ENCODE results near the gene STYX. TPM values are rescaled to one million over a fixed set of nuclear protein-coding genes. Genes with fewer than 3 reads are reported as not detected.

STYX gene
- 11.8 TPM for total RNA-seq
- long read RNA-seq, full-length matches to known transcripts = 27 of 33 reads
- long read RNA-seq, partial matches to known transcripts = 1 of 33 reads
- long read RNA-seq, other reads (novel, unspliced or antisense) = 5 of 33 reads

- ATAC-seq (ENCODE audit: poor library complexity) (peak; percentile 100), DNase-seq (peak; percentile 100)
- intact Hi-C loops (cut with DNase I) = no loop called here
Observed at GRCh38 chr14:52729925-52730708, at the start of gene STYX. STYX (plus strand) TSS chr14:52730166; CDS start chr14:52730475, 309 bp downstream.

GRCh38 chr14:52683985-52684520 is 45.9 kb upstream of the STYX start:
- intact Hi-C loops (cut with DNase I) = no loop called here
- ATAC-seq (ENCODE audit: poor library complexity) = no peak

GRCh38 chr14:52686176-52686575 is 43.8 kb upstream of the STYX start:
- ATAC-seq (ENCODE audit: poor library complexity) = no peak
- DNase-seq = no peak
- intact Hi-C loops (cut with DNase I) = no loop called here

More at GRCh38 chr14:52683985-52684520, 45.9 kb upstream of the STYX start:
- DNase-seq = no peak

GRCh38 chr14:52690983-52691760 is 38.8 kb upstream of the STYX start:
- ATAC-seq (ENCODE audit: poor library complexity) = no peak
- intact Hi-C loops (cut with DNase I) = no loop called here
- DNase-seq = no peak

- intact Hi-C loops (cut with DNase I) = no loop called here
- ATAC-seq (ENCODE audit: poor library complexity) = no peak
- DNase-seq = no peak
Observed at GRCh38 chr14:52692248-52692962, 37.6 kb upstream of the STYX start.

- intact Hi-C loops (cut with DNase I) = no loop called here
- ATAC-seq (ENCODE audit: poor library complexity) (no peak), DNase-seq (no peak)
Observed at GRCh38 chr14:52693036-52693435, 36.9 kb upstream of the STYX start.

GRCh38 chr14:52693532-52693931 is 36.4 kb upstream of the STYX start:
- intact Hi-C loops (cut with DNase I) = no loop called here
- no peak for DNase-seq
- ATAC-seq (ENCODE audit: poor library complexity) = no peak

GRCh38 chr14:52694761-52695480 is 35.0 kb upstream of the STYX start:
- DNase-seq (peak; percentile 54), ATAC-seq (ENCODE audit: poor library complexity) (peak; percentile 38)
- intact Hi-C loops (cut with DNase I) = no loop called here

- intact Hi-C loops (cut with DNase I) = no loop called here
- DNase-seq (peak; percentile 91), ATAC-seq (ENCODE audit: poor library complexity) (peak; percentile 97)
Observed at GRCh38 chr14:52695481-52696091, 34.4 kb upstream of the STYX start, which contains the start of gene ERO1A. ERO1A (minus strand) TSS chr14:52695558; CDS start chr14:52695481, 77 bp downstream.

- ATAC-seq (ENCODE audit: poor library complexity) = no peak
- intact Hi-C loops (cut with DNase I) = no loop called here
- DNase-seq = no peak
Observed at GRCh38 chr14:52700701-52701172, 29.2 kb upstream of the STYX start.

GRCh38 chr14:52701223-52701622 is 28.7 kb upstream of the STYX start:
- DNase-seq (no peak), ATAC-seq (ENCODE audit: poor library complexity) (no peak)
- intact Hi-C loops (cut with DNase I) = no loop called here

- intact Hi-C loops (cut with DNase I) = no loop called here
- DNase-seq = peak; percentile 34
- ATAC-seq (ENCODE audit: poor library complexity) = no peak
Observed at GRCh38 chr14:52703225-52703624, 26.7 kb upstream of the STYX start.

- intact Hi-C loops (cut with DNase I) = no loop called here
- ATAC-seq (ENCODE audit: poor library complexity) = no peak
- no peak for DNase-seq
Observed at GRCh38 chr14:52703664-52704063, 26.3 kb upstream of the STYX start.

GRCh38 chr14:52706286-52706685 is 23.7 kb upstream of the STYX start:
- intact Hi-C loops (cut with DNase I) = no loop called here

GRCh38 chr14:52706724-52707706 is 23.0 kb upstream of the STYX start, which contains the start of gene PSMC6:
PSMC6 (plus strand) TSS chr14:52707200; CDS start chr14:52707220, 20 bp downstream.
- DNase-seq (peak; percentile 95), ATAC-seq (ENCODE audit: poor library complexity) (peak; percentile 100)
- intact Hi-C loops (cut with DNase I) = no loop called here

More at GRCh38 chr14:52706286-52706685, 23.7 kb upstream of the STYX start:
- ATAC-seq (ENCODE audit: poor library complexity) (no peak), DNase-seq (no peak)

- DNase-seq = no peak
- ATAC-seq (ENCODE audit: poor library complexity) = no peak
- intact Hi-C loops (cut with DNase I) = no loop called here
Observed at GRCh38 chr14:52711666-52712065, 18.3 kb upstream of the STYX start.

Data from Right ventricle myocardium superior (tissue), 1 donor.